A673 (cell line): ENCODE measurements around the gene NUB1. TPM values are rescaled to one million over a fixed set of nuclear protein-coding genes. Genes with fewer than 3 reads are reported as not detected.

Experiments used
- BruUV-seq: library from RNA; stranded (reverse); fragments of 400-500 nt; replicated peaks from 2 replicates; lab custom pipeline; 2021; lab: Mats Ljungman, UMichigan
- CTCF ChIA-PET: fragments of 300-600 bp; sonication (Branson Sonifier 250); formaldehyde crosslinking; loops from one replicate; lab custom pipeline; 2022; ENCODE audit warnings: antibody characterized with exemption; lab: Charles Lee
- POLR2A ChIA-PET: fragments of 300-600 bp; sonication (Branson Sonifier 250); formaldehyde crosslinking; loops from one replicate; lab custom pipeline; 2022; ENCODE audit warnings: antibody characterized with exemption; ENCODE audit not compliant: low non-redundant PET; lab: Charles Lee
- DNase-seq: peaks from one replicate; pipeline ENCODE4 v3.0.0-alpha.2; 2015; ENCODE audit warnings: low spot score
- H3K27ac ChIP-seq: fragments of 200-600 bp; sonication (generic); 2 replicates; pipeline ENCODE4 v1.5.1; 2016; ENCODE audit warnings: mixed run types, low read depth, mild to moderate bottlenecking, mixed read lengths, antibody characterized with exemption, low read length; ENCODE audit not compliant: poor library complexity, severe bottlenecking
- H3K27me3 ChIP-seq: fragments of 200-600 bp; sonication (generic); replicated peaks from 2 replicates; pipeline ENCODE4 v1.6.1; 2017; ENCODE audit warnings: mixed run types, low read depth, mild to moderate bottlenecking, mixed read lengths, antibody characterized with exemption, low read length; ENCODE audit not compliant: insufficient read depth, poor library complexity
- H3K36me3 ChIP-seq: fragments of 200-600 bp; sonication (generic); 2 replicates; pipeline ENCODE4 v1.6.1; 2016; ENCODE audit warnings: mixed run types, mild to moderate bottlenecking, mixed read lengths, antibody characterized with exemption, low read length; ENCODE audit not compliant: insufficient read depth, poor library complexity, severe bottlenecking
- H3K4me1 ChIP-seq: fragments of 200-600 bp; sonication (generic); 2 replicates; pipeline ENCODE4 v1.6.1; 2017; ENCODE audit warnings: mixed run types, mild to moderate bottlenecking, mixed read lengths, antibody characterized with exemption, low read length; ENCODE audit not compliant: insufficient read depth, poor library complexity, severe bottlenecking
- H3K4me3 ChIP-seq: fragments of 200-600 bp; sonication (generic); 2 replicates; pipeline ENCODE4 v1.5.1; 2016; ENCODE audit warnings: low read depth, mixed run types, mild to moderate bottlenecking, mixed read lengths, low read length; ENCODE audit not compliant: poor library complexity, severe bottlenecking
- H3K9me3 ChIP-seq: fragments of 200-600 bp; sonication (generic); 2 replicates; pipeline ENCODE4 v1.6.1; 2016; ENCODE audit warnings: mixed run types, low read depth, mild to moderate bottlenecking, mixed read lengths, antibody characterized with exemption, low read length; ENCODE audit not compliant: poor library complexity, severe bottlenecking
- EZH2 ChIP-seq: fragments of 200-600 bp; sonication (generic); IDR thresholded peaks from 2 replicates; pipeline ENCODE4 v1.6.1; 2017; ENCODE audit warnings: borderline replicate concordance, low read depth, mild to moderate bottlenecking, mixed read lengths, antibody characterized with exemption, low read length; ENCODE audit not compliant: poor library complexity, severe bottlenecking
- intact Hi-C: fragments of 100-400 bp; cut with micrococcal nuclease; formaldehyde crosslinking; loops from one replicate; pipeline ENCODE4 v1.10.0; 2022; ENCODE audit not compliant: unreplicated experiment
- total RNA-seq: library from RNA; stranded (reverse); gene quantifications from 2 replicates; pipeline ENCODE4 v1.2.3, GENCODE V29; 2021
- TF ChIP-seq, protein P1 (sequence below): fragments of 300-800, 200-600 bp; sonication (generic); conservative IDR thresholded peaks from 2 replicates; pipeline ENCODE4 v1.5.1; 2017; ENCODE audit warnings: low read depth, mild to moderate bottlenecking, antibody characterized with exemption, low read length, moderate library complexity, mixed read lengths

NUB1 gene
- total RNA-seq, 1 experiment from 2014 or later, result 36.9 TPM

DNA sequence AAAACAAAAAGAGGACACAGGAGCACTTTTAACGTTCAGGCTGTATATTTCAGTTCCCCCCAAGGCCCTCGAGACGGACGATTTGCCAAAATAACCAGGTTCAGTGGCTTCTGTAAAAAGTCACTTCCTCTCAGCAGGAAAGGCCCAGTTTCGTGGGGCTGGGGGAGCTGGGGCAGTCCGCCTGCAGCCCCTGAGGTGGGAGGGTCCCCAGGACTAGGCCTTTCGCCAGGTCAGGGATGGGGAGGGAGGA lies 39.4 kb downstream of the NUB1 start:
- intact Hi-C loops, result no loop called here
- POLR2A ChIA-PET, result no interaction called here
- no TSS peak for BruUV-seq
- Histone ChIP-seq H3K4me1 (peaks cover 10% of the 10 kb centered on the region), H3K27ac (no peak overlapping the region), H3K36me3 (no peaks in the 10 kb centered on the region), H3K27me3 (peaks cover 22% of the 10 kb centered on the region), H3K9me3 (no peaks in the 10 kb centered on the region), H3K4me3 (no peak overlapping the region)
- DNase-seq, result no peak
- CTCF ChIA-PET, result no interaction called here
- no peak for TF ChIP-seq EZH2

DNA sequence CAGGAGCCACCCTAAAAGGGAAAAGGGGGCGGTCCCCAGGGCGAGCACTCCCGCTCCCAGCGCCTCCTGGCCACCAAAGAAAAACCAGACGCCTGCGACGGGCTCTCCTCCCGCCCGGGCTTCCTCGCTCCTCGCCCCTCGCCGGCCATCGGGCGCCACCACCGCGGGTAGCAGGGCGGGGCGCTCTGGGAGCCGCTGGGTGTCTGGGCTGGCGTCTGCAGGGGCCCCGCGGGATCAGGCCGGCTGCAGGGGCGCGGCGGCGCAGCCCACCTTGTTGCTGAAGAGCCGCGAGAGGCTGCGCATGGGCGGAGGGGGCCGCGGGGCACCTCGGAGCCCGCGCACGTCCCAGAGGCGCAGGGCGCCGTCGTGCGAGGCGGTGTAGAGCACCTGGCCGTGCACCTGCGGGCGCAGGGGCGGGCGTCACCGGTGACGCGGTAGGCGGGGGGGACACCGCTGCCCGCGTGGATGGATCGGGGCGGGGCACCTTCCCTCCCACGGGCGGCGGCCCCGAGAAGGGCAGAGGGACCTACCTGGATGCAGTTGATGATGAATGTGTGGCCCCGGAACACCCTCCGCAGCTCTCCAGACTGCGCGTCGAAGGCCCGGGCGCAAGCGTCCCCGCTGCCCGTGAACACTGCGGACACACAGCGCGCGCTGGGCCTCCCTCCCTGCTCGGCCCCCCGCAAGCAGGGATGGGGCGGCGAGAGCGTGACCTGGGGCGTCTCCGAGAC lies 39.9 kb downstream of the NUB1 start:
- Histone ChIP-seq H3K27me3 (peaks cover 22% of the 10 kb centered on the region), H3K4me1 (peaks cover 10% of the 10 kb centered on the region), H3K27ac (no peak overlapping the region), H3K36me3 (no peaks in the 10 kb centered on the region), H3K4me3 (peak overlapping the region; percentile 31), H3K9me3 (no peaks in the 10 kb centered on the region)
- intact Hi-C loops, result no loop called here
- CTCF ChIA-PET, result no interaction called here
- BruUV-seq, result no TSS peak
- no peak for TF ChIP-seq EZH2
- TF ChIP-seq, protein P1, sequence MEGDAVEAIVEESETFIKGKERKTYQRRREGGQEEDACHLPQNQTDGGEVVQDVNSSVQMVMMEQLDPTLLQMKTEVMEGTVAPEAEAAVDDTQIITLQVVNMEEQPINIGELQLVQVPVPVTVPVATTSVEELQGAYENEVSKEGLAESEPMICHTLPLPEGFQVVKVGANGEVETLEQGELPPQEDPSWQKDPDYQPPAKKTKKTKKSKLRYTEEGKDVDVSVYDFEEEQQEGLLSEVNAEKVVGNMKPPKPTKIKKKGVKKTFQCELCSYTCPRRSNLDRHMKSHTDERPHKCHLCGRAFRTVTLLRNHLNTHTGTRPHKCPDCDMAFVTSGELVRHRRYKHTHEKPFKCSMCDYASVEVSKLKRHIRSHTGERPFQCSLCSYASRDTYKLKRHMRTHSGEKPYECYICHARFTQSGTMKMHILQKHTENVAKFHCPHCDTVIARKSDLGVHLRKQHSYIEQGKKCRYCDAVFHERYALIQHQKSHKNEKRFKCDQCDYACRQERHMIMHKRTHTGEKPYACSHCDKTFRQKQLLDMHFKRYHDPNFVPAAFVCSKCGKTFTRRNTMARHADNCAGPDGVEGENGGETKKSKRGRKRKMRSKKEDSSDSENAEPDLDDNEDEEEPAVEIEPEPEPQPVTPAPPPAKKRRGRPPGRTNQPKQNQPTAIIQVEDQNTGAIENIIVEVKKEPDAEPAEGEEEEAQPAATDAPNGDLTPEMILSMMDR, result no peak
- POLR2A ChIA-PET, result no interaction called here
- DNase-seq, result no peak

DNA sequence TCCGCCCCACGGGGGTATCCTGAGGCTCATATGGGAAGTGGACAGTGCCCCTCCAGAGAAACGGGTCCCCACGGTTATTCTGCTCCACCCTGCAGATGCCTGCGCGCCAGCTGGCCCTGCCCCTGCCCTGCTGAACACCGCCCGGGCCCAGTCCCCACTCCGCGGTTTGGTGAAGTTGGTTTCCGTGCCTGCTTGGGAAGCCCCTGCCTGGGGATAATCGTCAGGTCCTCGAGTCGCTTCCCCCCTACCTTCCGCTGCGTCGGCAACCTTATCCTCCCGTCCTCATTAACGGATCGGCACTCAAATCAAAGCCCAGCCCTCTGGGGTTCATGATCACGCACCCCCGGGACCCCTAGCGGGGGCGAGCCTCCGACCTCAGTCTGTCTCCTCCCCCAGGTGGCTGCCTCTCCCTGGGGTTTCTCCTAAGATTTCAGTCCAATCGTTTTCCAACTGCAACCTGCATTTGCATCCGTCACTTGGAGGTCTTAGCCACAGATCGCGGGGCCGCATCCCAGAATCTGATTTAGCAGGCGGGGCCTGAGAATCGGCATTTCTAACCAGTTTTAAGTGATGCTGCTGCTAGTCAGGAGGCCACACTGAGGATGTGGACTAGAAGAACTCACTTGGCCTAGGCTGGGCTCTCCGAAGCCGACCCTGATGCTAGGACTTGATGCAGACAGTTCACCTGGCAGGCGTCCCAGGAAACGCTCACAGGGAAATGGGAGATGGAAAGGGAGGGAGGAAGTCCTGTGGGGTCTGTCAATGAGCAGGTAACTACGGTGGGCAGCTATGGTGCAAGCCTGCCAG lies 40.7 kb downstream of the NUB1 start:
- TF ChIP-seq, protein P1, result no peak
- TF ChIP-seq EZH2, result no peak
- ChIA-PET CTCF (interaction anchor here (0.6 kb wide), 1 partner anchor 109 kb away, joined by 5 read pairs; no protein-coding TSS in a partner anchor), POLR2A (no interaction called here)
- intact Hi-C loops, result no loop called here
- DNase-seq, result no peak
- H3K27me3 ChIP-seq, result peaks cover 22% of the 10 kb centered on the region
- peaks cover 10% of the 10 kb centered on the region for H3K4me1 ChIP-seq
- H3K36me3 ChIP-seq, result no peaks in the 10 kb centered on the region
- H3K4me3 ChIP-seq, result peak overlapping the region; percentile 31
- H3K27ac ChIP-seq, result no peak overlapping the region
- no TSS peak for BruUV-seq
- H3K9me3 ChIP-seq, result no peaks in the 10 kb centered on the region
